NOMO-1 (cell line): Measurements from ENCODE around the gene MEX3A.
"Not testable (repeated sequence)": the region's sequence is repeated elsewhere in the genome, so short reads cannot be mapped to it uniquely, and the experiment has no call there.

Source experiments
- DNase-seq, 2 experiments: peaks; one replicate each; lab custom pipeline; 2025; ENCODE audit not compliant: unreplicated experiment in 2 of 2; lab: John Stamatoyannopoulos, UW

Gene MEX3A

GRCh38 chr1:156081180-156081916, 917 bp downstream of the MEX3A start:
- no peak for DNase-seq

- DNase-seq, result no peak
Observed at GRCh38 chr1:156080863-156081179, 1.4 kb downstream of the MEX3A start.

- DNase-seq, result no peak
Observed at GRCh38 chr1:156080241-156080862, 1.9 kb downstream of the MEX3A start.

GRCh38 chr1:156079762-156080161, 2.5 kb downstream of the MEX3A start:
- no peak for DNase-seq

- DNase-seq, result no peak
Observed at GRCh38 chr1:156078728-156079127, 3.5 kb downstream of the MEX3A start.

GRCh38 chr1:156077430-156077760, 4.9 kb downstream of the MEX3A start:
- no peak for DNase-seq

GRCh38 chr1:156076609-156077429, 5.4 kb downstream of the MEX3A start:
- DNase-seq, result no peak

GRCh38 chr1:156075775-156076204, 6.5 kb downstream of the MEX3A start:
- DNase-seq, result no peak

GRCh38 chr1:156075162-156075561, 7.1 kb downstream of the MEX3A start:
- no peak for DNase-seq

GRCh38 chr1:156074661-156075060, 7.6 kb downstream of the MEX3A start:
- DNase-seq, result no peak

GRCh38 chr1:156073740-156074139, 8.5 kb downstream of the MEX3A start:
- DNase-seq, result no peak

- DNase-seq, result no peak
Observed at GRCh38 chr1:156073110-156073687, 9.1 kb downstream of the MEX3A start.

- DNase-seq, result no peak
Observed at GRCh38 chr1:156072251-156072650, 10.0 kb downstream of the MEX3A start.

GRCh38 chr1:156071332-156071816, 10.9 kb downstream of the MEX3A start:
- not testable (repeated sequence) for DNase-seq

GRCh38 chr1:156070548-156070947, 11.7 kb downstream of the MEX3A start:
- DNase-seq, result no peak

- DNase-seq, result no peak
Observed at GRCh38 chr1:156069490-156070455, 12.5 kb downstream of the MEX3A start.

- no peak for DNase-seq
Observed at GRCh38 chr1:156067262-156067661, 15.0 kb downstream of the MEX3A start.

- DNase-seq, result no peak
Observed at GRCh38 chr1:156065871-156066270, 16.4 kb downstream of the MEX3A start.

GRCh38 chr1:156065212-156065611, 17.1 kb downstream of the MEX3A start:
- DNase-seq, result no peak

GRCh38 chr1:156064615-156065014, 17.6 kb downstream of the MEX3A start:
- no peak for DNase-seq
